HG02938 (cell line): Measurements from ENCODE around the gene CDH8.
"Not testable (repeated sequence)": the region's sequence is repeated elsewhere in the genome, so short reads cannot be mapped to it uniquely, and the experiment has no call there.

ENCODE experiments used
- ATAC-seq: cut with Tn5 transposase; IDR thresholded peaks from one replicate; pipeline ENCODE4 v1.9.1; 2021; ENCODE audit warnings: mild to moderate bottlenecking, moderate library complexity; ENCODE audit not compliant: unreplicated experiment

Gene CDH8

GRCh38 chr16:61944004-61944403 lies 92.2 kb downstream of the CDH8 start:
- no peak for ATAC-seq

GRCh38 chr16:61940611-61941010 lies 95.6 kb downstream of the CDH8 start:
- no peak for ATAC-seq

- ATAC-seq: no peak
These were observed 98.6 kb downstream of the CDH8 start for GRCh38 chr16:61937646-61938045.

GRCh38 chr16:61936522-61936921 lies 99.7 kb downstream of the CDH8 start:
- ATAC-seq: no peak

- ATAC-seq: no peak
These were observed 101.6 kb downstream of the CDH8 start for GRCh38 chr16:61934601-61935000.

GRCh38 chr16:61929776-61930175 lies 106.5 kb downstream of the CDH8 start:
- no peak for ATAC-seq

GRCh38 chr16:61926766-61927165 lies 109.5 kb downstream of the CDH8 start:
- ATAC-seq: no peak

- ATAC-seq: no peak
These were observed 112.6 kb downstream of the CDH8 start for GRCh38 chr16:61923629-61924028.

GRCh38 chr16:61921373-61921772 lies 114.9 kb downstream of the CDH8 start:
- ATAC-seq: no peak

GRCh38 chr16:61917865-61918826 lies 118.1 kb downstream of the CDH8 start:
- ATAC-seq: not testable (repeated sequence)

- no peak for ATAC-seq
These were observed 120.7 kb downstream of the CDH8 start for GRCh38 chr16:61915569-61915968.

GRCh38 chr16:61909074-61909473 lies 127.2 kb downstream of the CDH8 start:
- ATAC-seq: no peak

GRCh38 chr16:61908426-61908825 lies 127.8 kb downstream of the CDH8 start:
- no peak for ATAC-seq

GRCh38 chr16:61901689-61902088 lies 134.5 kb downstream of the CDH8 start:
- no peak for ATAC-seq

GRCh38 chr16:61900482-61900881 lies 135.8 kb downstream of the CDH8 start:
- no peak for ATAC-seq

- no peak for ATAC-seq
These were observed 138.6 kb downstream of the CDH8 start for GRCh38 chr16:61897657-61898056.

- ATAC-seq: no peak
These were observed 143.7 kb downstream of the CDH8 start for GRCh38 chr16:61892531-61892930.

- ATAC-seq: no peak
These were observed 144.8 kb downstream of the CDH8 start for GRCh38 chr16:61891460-61891859.

- ATAC-seq: no peak
These were observed 145.9 kb downstream of the CDH8 start for GRCh38 chr16:61890386-61890785.

- no peak for ATAC-seq
These were observed 148.3 kb downstream of the CDH8 start for GRCh38 chr16:61887903-61888302.

- no peak for ATAC-seq
These were observed 150.9 kb downstream of the CDH8 start for GRCh38 chr16:61885343-61885742.

- ATAC-seq: no peak
These were observed 156.9 kb downstream of the CDH8 start for GRCh38 chr16:61879306-61879705.

GRCh38 chr16:61877436-61877835 lies 158.8 kb downstream of the CDH8 start:
- no peak for ATAC-seq
